ENCODE measurements around the gene SPDYA.

SPDYA gene

DNA sequence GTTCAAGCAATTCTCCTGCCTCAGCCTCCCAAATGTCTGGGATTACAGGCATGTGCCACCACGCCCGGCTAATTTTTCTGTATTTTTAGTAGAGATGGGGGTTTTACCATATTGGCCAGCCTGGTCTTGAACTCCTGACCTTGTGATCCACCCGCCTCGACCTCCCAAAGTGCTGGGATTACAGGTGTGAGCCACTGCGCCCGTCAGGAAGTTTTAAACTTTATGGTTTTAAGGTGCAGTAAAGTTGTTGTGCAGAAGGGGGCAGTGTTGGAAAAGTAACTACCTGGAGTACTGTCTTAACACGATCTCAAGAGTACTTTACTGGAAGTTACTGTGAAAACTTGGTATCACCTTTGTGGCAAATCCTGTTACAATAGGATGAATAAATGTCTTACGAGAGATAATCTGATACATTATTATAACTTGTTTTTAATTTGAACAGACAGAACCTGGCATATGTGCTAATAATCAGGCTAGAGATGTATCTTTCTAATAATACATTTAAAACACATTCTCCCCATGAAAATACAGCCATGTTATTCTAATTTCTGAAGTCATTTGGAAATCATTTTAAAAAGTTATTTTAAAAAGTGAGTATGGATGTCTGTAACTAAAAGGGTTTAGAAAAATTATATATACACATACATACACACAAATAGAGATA lies 10.8 kb downstream of the SPDYA start:
- no peak overlapping the region for H3K27ac ChIP-seq (ENCODE audit: low read depth, low read length, poor library complexity, severe bottlenecking)
- H3K4me3 ChIP-seq (ENCODE audit: low read depth, low read length, poor library complexity, severe bottlenecking) = no peak overlapping the region
- H3K9me2 ChIP-seq (ENCODE audit: low read depth, low read length) = no peaks in the 10 kb centered on the region
- H3K4me2 ChIP-seq (ENCODE audit: low read length) = no peak overlapping the region
- no peaks in the 10 kb centered on the region for H3F3A ChIP-seq (ENCODE audit: insufficient read depth, low read length)
- no peaks in the 10 kb centered on the region for H3K27me3 ChIP-seq (ENCODE audit: insufficient read depth, low read length)
- no peaks in the 10 kb centered on the region for H3K9me3 ChIP-seq (ENCODE audit: low read length)
- no peak for TF ChIP-seq EZH2 (IDR thresholded peaks at IDR 0.05; ENCODE audit: borderline replicate concordance, low read length)
- TF ChIP-seq, protein P1, sequence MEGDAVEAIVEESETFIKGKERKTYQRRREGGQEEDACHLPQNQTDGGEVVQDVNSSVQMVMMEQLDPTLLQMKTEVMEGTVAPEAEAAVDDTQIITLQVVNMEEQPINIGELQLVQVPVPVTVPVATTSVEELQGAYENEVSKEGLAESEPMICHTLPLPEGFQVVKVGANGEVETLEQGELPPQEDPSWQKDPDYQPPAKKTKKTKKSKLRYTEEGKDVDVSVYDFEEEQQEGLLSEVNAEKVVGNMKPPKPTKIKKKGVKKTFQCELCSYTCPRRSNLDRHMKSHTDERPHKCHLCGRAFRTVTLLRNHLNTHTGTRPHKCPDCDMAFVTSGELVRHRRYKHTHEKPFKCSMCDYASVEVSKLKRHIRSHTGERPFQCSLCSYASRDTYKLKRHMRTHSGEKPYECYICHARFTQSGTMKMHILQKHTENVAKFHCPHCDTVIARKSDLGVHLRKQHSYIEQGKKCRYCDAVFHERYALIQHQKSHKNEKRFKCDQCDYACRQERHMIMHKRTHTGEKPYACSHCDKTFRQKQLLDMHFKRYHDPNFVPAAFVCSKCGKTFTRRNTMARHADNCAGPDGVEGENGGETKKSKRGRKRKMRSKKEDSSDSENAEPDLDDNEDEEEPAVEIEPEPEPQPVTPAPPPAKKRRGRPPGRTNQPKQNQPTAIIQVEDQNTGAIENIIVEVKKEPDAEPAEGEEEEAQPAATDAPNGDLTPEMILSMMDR (IDR thresholded peaks at IDR 0.05; ENCODE audit: low read length) = peak; percentile 60
- H3K4me1 ChIP-seq (ENCODE audit: insufficient read depth, low read length, severe bottlenecking) = no peaks in the 10 kb centered on the region
- H2AFZ ChIP-seq (ENCODE audit: low read length) = no peak overlapping the region
- no peaks in the 10 kb centered on the region for H4K20me1 ChIP-seq (ENCODE audit: insufficient read depth, low read length)
- H3K36me3 ChIP-seq (ENCODE audit: insufficient read depth, low read length) = no peaks in the 10 kb centered on the region
- no peak overlapping the region for H3K9ac ChIP-seq (ENCODE audit: low read length)
- no peaks in the 10 kb centered on the region for H3K79me2 ChIP-seq (ENCODE audit: insufficient read depth, low read length)

DNA sequence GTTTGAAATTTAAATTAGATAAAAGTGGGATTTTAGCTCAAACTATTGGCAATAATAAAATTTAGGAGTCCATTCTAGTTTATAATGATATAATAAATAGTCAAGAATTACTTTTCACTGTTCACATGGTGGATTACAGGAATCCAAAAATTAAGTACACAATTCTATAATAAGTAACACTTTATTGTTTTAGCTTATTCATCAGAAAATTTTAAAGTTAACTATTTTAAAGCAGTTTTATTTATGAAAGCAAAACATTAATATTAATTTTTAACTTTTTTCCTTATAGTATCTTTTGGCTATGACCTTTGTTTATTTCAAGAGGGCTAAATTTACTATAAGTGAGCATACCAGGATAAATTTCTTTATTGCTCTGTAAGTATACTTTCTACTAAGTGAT lies 11.4 kb downstream of the SPDYA start:
- Histone ChIP-seq H3K79me2 (ENCODE audit: insufficient read depth, low read length) (no peaks in the 10 kb centered on the region), H3K27me3 (ENCODE audit: insufficient read depth, low read length) (no peaks in the 10 kb centered on the region), H3F3A (ENCODE audit: insufficient read depth, low read length) (no peaks in the 10 kb centered on the region), H3K9ac (ENCODE audit: low read length) (no peak overlapping the region), H3K4me2 (ENCODE audit: low read length) (no peak overlapping the region), H3K27ac (ENCODE audit: low read depth, low read length, poor library complexity, severe bottlenecking) (no peak overlapping the region), H3K4me1 (ENCODE audit: insufficient read depth, low read length, severe bottlenecking) (no peaks in the 10 kb centered on the region), H3K9me3 (ENCODE audit: low read length) (no peaks in the 10 kb centered on the region), H3K9me2 (ENCODE audit: low read depth, low read length) (no peaks in the 10 kb centered on the region), H3K4me3 (ENCODE audit: low read depth, low read length, poor library complexity, severe bottlenecking) (no peak overlapping the region), H3K36me3 (ENCODE audit: insufficient read depth, low read length) (no peaks in the 10 kb centered on the region), H4K20me1 (ENCODE audit: insufficient read depth, low read length) (no peaks in the 10 kb centered on the region), H2AFZ (ENCODE audit: low read length) (no peak overlapping the region)
- TF ChIP-seq EZH2 (IDR thresholded peaks at IDR 0.05; ENCODE audit: borderline replicate concordance, low read length) = no peak
- TF ChIP-seq, protein P1 (IDR thresholded peaks at IDR 0.05; ENCODE audit: low read length) = no peak

DNA sequence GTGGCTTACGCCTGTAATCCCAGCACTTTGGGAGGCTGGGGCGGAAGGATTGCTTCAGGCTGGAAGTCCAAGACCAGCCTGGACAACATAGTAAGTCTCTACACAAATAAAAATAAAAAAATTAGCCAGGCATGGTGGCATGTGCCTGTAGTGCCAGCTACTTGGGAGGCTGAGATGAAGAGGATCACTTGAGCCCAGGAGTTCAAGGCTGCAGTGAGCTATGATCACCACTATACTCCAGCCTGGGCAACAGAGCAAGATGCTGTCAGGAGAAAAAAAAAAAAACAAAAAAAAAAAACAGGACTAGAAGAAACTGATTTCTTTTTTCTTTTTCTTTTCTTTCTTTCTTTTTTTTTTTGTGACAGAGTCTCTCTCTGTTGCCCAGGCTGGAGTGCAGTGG lies 13.6 kb downstream of the SPDYA start:
- no peaks in the 10 kb centered on the region; the same call in 1 of the 2 replicates for H3K36me3 ChIP-seq (ENCODE audit: insufficient read depth, low read length)
- TF ChIP-seq, protein P1 (IDR thresholded peaks at IDR 0.05; ENCODE audit: low read length) = no peak
- no peak for TF ChIP-seq EZH2 (IDR thresholded peaks at IDR 0.05; ENCODE audit: borderline replicate concordance, low read length)
- no peak overlapping the region for H3K4me3 ChIP-seq (ENCODE audit: low read depth, low read length, poor library complexity, severe bottlenecking)
- H3K27ac ChIP-seq (ENCODE audit: low read depth, low read length, poor library complexity, severe bottlenecking) = no peak overlapping the region
- H3K9me2 ChIP-seq (ENCODE audit: low read depth, low read length) = no peaks in the 10 kb centered on the region
- H3F3A ChIP-seq (ENCODE audit: insufficient read depth, low read length) = no peaks in the 10 kb centered on the region
- H3K79me2 ChIP-seq (ENCODE audit: insufficient read depth, low read length) = no peaks in the 10 kb centered on the region
- no peaks in the 10 kb centered on the region for H3K4me1 ChIP-seq (ENCODE audit: insufficient read depth, low read length, severe bottlenecking)
- no peak overlapping the region for H2AFZ ChIP-seq (ENCODE audit: low read length)
- H3K27me3 ChIP-seq (ENCODE audit: insufficient read depth, low read length) = no peaks in the 10 kb centered on the region
- H3K9me3 ChIP-seq (ENCODE audit: low read length) = no peaks in the 10 kb centered on the region
- H4K20me1 ChIP-seq (ENCODE audit: insufficient read depth, low read length) = no peaks in the 10 kb centered on the region
- H3K9ac ChIP-seq (ENCODE audit: low read length) = no peak overlapping the region
- no peak overlapping the region for H3K4me2 ChIP-seq (ENCODE audit: low read length)
